Liver (tissue), 9 donors: ENCODE data around the gene TECPR1. TPM values are rescaled to one million over a fixed set of nuclear protein-coding genes. Genes with fewer than 3 reads are reported as not detected.

Experiments used
- DNase-seq: peaks from one replicate; pipeline ENCODE4 v3.0.0-alpha.2; 2017; ENCODE audit warnings: low spot score
- H3K27ac ChIP-seq, 2 donors: one replicate each; pipeline ENCODE4 v1.7.0; 2013; ENCODE audit warnings: inconsistent platforms in 2 of 2, low read length in 2 of 2, control low read depth in 1 of 2, low read depth in 1 of 2, mild to moderate bottlenecking in 1 of 2
- H3K27me3 ChIP-seq, 4 donors: one replicate each; pipeline versions ENCODE4 v1.6.1 to v1.7.0; 2013; ENCODE audit warnings: low read length in 3 of 4, inconsistent platforms in 1 of 4, mild to moderate bottlenecking in 1 of 4, moderate library complexity in 1 of 4; ENCODE audit not compliant: control insufficient read depth in 4 of 4, insufficient read depth in 4 of 4
- H3K36me3 ChIP-seq, 4 donors: one replicate each; pipeline versions ENCODE4 v1.6.1 to v1.7.0; 2013; ENCODE audit warnings: low read length in 3 of 4, mild to moderate bottlenecking in 3 of 4, low read depth in 1 of 4, moderate library complexity in 1 of 4; ENCODE audit not compliant: control insufficient read depth in 4 of 4, insufficient read depth in 3 of 4
- H3K4me1 ChIP-seq, 4 donors: one replicate each; pipeline versions ENCODE4 v1.6.1 to v1.7.0; 2013; ENCODE audit warnings: low read length in 3 of 4, mild to moderate bottlenecking in 3 of 4, moderate library complexity in 1 of 4; ENCODE audit not compliant: control insufficient read depth in 4 of 4, insufficient read depth in 4 of 4
- H3K4me3 ChIP-seq, 3 donors: one replicate each; pipeline versions ENCODE4 v1.6.1 to v1.7.0; 2013; ENCODE audit warnings: low read length in 3 of 3, control low read depth in 1 of 3, low read depth in 1 of 3, mild to moderate bottlenecking in 1 of 3
- H3K9ac ChIP-seq, 2 donors: one replicate each; pipeline ENCODE4 v1.7.0; 2013; ENCODE audit warnings: low read length in 2 of 2, mild to moderate bottlenecking in 2 of 2, moderate library complexity in 2 of 2, control low read depth in 1 of 2, low read depth in 1 of 2
- H3K9me3 ChIP-seq, 4 donors: one replicate each; pipeline versions ENCODE4 v1.6.1 to v1.7.0; 2013; ENCODE audit warnings: low read length in 3 of 4; ENCODE audit not compliant: control insufficient read depth in 4 of 4
- FOXA1 ChIP-seq: IDR thresholded peaks from 2 replicates; pipeline ENCODE4 v1.6.1; 2016; ENCODE audit warnings: antibody characterized with exemption
- FOXA2 ChIP-seq: IDR thresholded peaks from 2 replicates; pipeline ENCODE4 v1.6.1; 2016; ENCODE audit warnings: antibody characterized with exemption
- GABPA ChIP-seq, 2 donors: IDR thresholded peaks in 1 of 2; conservative IDR thresholded peaks in 1 of 2; 2 replicates each; pipeline ENCODE4 v1.6.1; 2016; ENCODE audit warnings: antibody characterized with exemption in 2 of 2, mild to moderate bottlenecking in 1 of 2, moderate library complexity in 1 of 2
- HNF4A ChIP-seq, 2 donors: conservative IDR thresholded peaks; 2 replicates each; pipeline ENCODE4 v1.6.1; 2016; ENCODE audit warnings: antibody characterized with exemption in 2 of 2, mild to moderate bottlenecking in 2 of 2
- HNF4G ChIP-seq: IDR thresholded peaks from 2 replicates; pipeline ENCODE4 v1.6.1; 2016; ENCODE audit warnings: antibody characterized with exemption
- JUND ChIP-seq, 2 donors: IDR thresholded peaks; 2 replicates each; pipeline ENCODE4 v1.6.1; 2016; ENCODE audit warnings: antibody characterized with exemption in 2 of 2
- NR2F2 ChIP-seq: IDR thresholded peaks from 2 replicates; pipeline ENCODE4 v1.6.1; 2016; ENCODE audit warnings: antibody characterized with exemption
- RAD21 ChIP-seq, 2 donors: IDR thresholded peaks; 2 replicates each; pipeline ENCODE4 v1.6.1; 2016; ENCODE audit warnings: antibody characterized with exemption in 2 of 2, mild to moderate bottlenecking in 2 of 2
- RXRA ChIP-seq, 2 donors: IDR thresholded peaks; 2 replicates each; pipeline ENCODE4 v1.6.1; 2017 to 2018; ENCODE audit warnings: antibody characterized with exemption in 2 of 2, mild to moderate bottlenecking in 1 of 2
- SP1 ChIP-seq: IDR thresholded peaks from 2 replicates; pipeline ENCODE4 v1.6.1; 2018; ENCODE audit warnings: antibody characterized with exemption, mild to moderate bottlenecking
- TAF1 ChIP-seq: conservative IDR thresholded peaks from 2 replicates; pipeline ENCODE4 v1.6.1; 2016; ENCODE audit warnings: antibody characterized with exemption, mild to moderate bottlenecking
- YY1 ChIP-seq: IDR thresholded peaks from 2 replicates; pipeline ENCODE4 v1.6.1; 2016; ENCODE audit warnings: antibody characterized with exemption, mild to moderate bottlenecking
- WGBS: extraction: QIAGEN DNeasy Blood & Tissue Kit; methylation state at CpG from one replicate; pipeline ENCODE4 v1.1.7; 2013; 5-methylcytosine and 5-hydroxymethylcytosine counted together
- polyA plus RNA-seq, 2 donors: library from polyadenylated mRNA; stranded (reverse) in 1 of 2; unstranded in 1 of 2; fragments of 200-250 nt in 1 of 2; fragments of >200 nt in 1 of 2; fragmentation: Nextera tagmentation in 1 of 2; extraction: Ambion mirVana in 1 of 2; gene quantifications; one replicate each; pipeline versions ENCODE4 v1.2.1 to v1.2.3, GENCODE V29; 2013 to 2015
- total RNA-seq, 2 donors: library from RNA; depleted of rRNA; stranded (reverse); fragments of >200 nt; gene quantifications; one replicate each; pipeline ENCODE4 v1.2.3, GENCODE V29; 2014
- TF ChIP-seq, protein P1 (sequence below): IDR thresholded peaks from 2 replicates; pipeline ENCODE4 v1.6.1; 2016; ENCODE audit warnings: antibody characterized with exemption
- TF ChIP-seq, protein P2 (sequence below): IDR thresholded peaks from 2 replicates; pipeline ENCODE4 v1.6.1; 2016; ENCODE audit warnings: antibody characterized with exemption
- TF ChIP-seq, protein P3 (sequence below): IDR thresholded peaks from 2 replicates; pipeline ENCODE4 v1.6.1; 2016; ENCODE audit warnings: antibody characterized with exemption, mild to moderate bottlenecking
- TF ChIP-seq, protein P4 (sequence below): IDR thresholded peaks from 2 replicates; pipeline ENCODE4 v1.6.1; 2016; ENCODE audit warnings: antibody characterized with exemption
- TF ChIP-seq, protein P5 (sequence below): fragments of 150-350 bp; IDR thresholded peaks from 2 replicates; pipeline ENCODE4 v1.5.1; 2017; ENCODE audit warnings: improper control_type of control experiment, low read depth, low read length; ENCODE audit not compliant: missing input control
- donor health status: healthy.
- donor health status: healthy.
- donor health status: healthy.
- donor health status: healthy.
- donor health status: healthy.

The TECPR1 gene
- total and polyA plus RNA-seq, 4 donors: 3.3 to 16.3 (median 7.8) TPM

DNA sequence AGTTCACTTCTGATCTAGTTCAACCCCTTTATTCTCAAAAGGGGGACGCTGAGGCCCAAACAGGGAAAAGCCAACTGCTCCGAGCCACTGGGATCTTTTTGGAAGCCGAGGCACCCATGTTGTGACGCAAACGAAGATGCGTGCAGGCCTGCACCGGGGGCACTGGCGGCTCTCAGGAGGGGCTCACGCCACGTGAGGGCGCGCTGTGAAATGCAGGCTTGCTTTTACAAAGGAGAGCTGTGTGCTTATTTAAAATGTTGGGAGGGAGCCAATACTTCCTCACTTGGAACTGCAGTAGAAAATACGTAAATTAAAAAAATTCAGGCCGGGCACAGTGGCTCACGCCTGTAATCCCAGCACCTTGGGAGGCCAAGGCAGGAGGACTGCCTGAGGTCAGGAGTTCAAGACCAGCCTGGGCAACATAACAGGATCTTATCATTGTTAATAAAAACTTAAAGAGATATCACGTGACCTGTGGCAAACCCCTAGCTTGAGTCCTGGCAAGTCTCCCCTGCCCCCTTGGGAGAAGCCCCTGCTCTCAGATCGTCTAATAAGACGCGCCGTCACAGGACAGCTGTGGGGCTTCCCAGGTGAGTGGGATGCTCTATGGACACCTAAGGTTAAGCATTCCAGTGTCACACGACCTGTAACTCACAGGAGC lies 45.7 kb upstream of the TECPR1 start:
- WGBS: 89% methylated on average over 21 of the region's 21 CpGs
- no peak overlapping the region for H3K27ac ChIP-seq
- H3K9ac ChIP-seq: no peak overlapping the region
- H3K4me3 ChIP-seq: no peak overlapping the region
- DNase-seq: no peak
- H3K27me3 ChIP-seq: no peaks in the 10 kb centered on the region
- TF ChIP-seq TAF1 (no peak), RXRA (IDR thresholded peaks at IDR 0.05) (no peak), FOXA1 (no peak), YY1 (no peak), NR2F2 (no peak), RAD21 (IDR thresholded peaks at IDR 0.05) (no peak), JUND (IDR thresholded peaks at IDR 0.05) (no peak)
- TF ChIP-seq, protein P1, sequence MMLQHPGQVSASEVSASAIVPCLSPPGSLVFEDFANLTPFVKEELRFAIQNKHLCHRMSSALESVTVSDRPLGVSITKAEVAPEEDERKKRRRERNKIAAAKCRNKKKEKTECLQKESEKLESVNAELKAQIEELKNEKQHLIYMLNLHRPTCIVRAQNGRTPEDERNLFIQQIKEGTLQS: no peak
- TF ChIP-seq, protein P2, sequence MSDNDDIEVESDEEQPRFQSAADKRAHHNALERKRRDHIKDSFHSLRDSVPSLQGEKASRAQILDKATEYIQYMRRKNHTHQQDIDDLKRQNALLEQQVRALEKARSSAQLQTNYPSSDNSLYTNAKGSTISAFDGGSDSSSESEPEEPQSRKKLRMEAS: no peak
- TF ChIP-seq, protein P3, sequence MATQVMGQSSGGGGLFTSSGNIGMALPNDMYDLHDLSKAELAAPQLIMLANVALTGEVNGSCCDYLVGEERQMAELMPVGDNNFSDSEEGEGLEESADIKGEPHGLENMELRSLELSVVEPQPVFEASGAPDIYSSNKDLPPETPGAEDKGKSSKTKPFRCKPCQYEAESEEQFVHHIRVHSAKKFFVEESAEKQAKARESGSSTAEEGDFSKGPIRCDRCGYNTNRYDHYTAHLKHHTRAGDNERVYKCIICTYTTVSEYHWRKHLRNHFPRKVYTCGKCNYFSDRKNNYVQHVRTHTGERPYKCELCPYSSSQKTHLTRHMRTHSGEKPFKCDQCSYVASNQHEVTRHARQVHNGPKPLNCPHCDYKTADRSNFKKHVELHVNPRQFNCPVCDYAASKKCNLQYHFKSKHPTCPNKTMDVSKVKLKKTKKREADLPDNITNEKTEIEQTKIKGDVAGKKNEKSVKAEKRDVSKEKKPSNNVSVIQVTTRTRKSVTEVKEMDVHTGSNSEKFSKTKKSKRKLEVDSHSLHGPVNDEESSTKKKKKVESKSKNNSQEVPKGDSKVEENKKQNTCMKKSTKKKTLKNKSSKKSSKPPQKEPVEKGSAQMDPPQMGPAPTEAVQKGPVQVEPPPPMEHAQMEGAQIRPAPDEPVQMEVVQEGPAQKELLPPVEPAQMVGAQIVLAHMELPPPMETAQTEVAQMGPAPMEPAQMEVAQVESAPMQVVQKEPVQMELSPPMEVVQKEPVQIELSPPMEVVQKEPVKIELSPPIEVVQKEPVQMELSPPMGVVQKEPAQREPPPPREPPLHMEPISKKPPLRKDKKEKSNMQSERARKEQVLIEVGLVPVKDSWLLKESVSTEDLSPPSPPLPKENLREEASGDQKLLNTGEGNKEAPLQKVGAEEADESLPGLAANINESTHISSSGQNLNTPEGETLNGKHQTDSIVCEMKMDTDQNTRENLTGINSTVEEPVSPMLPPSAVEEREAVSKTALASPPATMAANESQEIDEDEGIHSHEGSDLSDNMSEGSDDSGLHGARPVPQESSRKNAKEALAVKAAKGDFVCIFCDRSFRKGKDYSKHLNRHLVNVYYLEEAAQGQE: no peak
- TF ChIP-seq, protein P4, sequence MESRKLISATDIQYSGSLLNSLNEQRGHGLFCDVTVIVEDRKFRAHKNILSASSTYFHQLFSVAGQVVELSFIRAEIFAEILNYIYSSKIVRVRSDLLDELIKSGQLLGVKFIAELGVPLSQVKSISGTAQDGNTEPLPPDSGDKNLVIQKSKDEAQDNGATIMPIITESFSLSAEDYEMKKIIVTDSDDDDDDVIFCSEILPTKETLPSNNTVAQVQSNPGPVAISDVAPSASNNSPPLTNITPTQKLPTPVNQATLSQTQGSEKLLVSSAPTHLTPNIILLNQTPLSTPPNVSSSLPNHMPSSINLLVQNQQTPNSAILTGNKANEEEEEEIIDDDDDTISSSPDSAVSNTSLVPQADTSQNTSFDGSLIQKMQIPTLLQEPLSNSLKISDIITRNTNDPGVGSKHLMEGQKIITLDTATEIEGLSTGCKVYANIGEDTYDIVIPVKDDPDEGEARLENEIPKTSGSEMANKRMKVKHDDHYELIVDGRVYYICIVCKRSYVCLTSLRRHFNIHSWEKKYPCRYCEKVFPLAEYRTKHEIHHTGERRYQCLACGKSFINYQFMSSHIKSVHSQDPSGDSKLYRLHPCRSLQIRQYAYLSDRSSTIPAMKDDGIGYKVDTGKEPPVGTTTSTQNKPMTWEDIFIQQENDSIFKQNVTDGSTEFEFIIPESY: no peak
- TF ChIP-seq, protein P5, sequence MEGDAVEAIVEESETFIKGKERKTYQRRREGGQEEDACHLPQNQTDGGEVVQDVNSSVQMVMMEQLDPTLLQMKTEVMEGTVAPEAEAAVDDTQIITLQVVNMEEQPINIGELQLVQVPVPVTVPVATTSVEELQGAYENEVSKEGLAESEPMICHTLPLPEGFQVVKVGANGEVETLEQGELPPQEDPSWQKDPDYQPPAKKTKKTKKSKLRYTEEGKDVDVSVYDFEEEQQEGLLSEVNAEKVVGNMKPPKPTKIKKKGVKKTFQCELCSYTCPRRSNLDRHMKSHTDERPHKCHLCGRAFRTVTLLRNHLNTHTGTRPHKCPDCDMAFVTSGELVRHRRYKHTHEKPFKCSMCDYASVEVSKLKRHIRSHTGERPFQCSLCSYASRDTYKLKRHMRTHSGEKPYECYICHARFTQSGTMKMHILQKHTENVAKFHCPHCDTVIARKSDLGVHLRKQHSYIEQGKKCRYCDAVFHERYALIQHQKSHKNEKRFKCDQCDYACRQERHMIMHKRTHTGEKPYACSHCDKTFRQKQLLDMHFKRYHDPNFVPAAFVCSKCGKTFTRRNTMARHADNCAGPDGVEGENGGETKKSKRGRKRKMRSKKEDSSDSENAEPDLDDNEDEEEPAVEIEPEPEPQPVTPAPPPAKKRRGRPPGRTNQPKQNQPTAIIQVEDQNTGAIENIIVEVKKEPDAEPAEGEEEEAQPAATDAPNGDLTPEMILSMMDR: no peak
- H3K36me3 ChIP-seq: peaks cover 4 to 10% (median 5%) of the 10 kb centered on the region in 4 donors
- peaks cover 5 to 24% (median 16%) of the 10 kb centered on the region in 4 donors for H3K4me1 ChIP-seq
- no peaks in the 10 kb centered on the region for H3K9me3 ChIP-seq

DNA sequence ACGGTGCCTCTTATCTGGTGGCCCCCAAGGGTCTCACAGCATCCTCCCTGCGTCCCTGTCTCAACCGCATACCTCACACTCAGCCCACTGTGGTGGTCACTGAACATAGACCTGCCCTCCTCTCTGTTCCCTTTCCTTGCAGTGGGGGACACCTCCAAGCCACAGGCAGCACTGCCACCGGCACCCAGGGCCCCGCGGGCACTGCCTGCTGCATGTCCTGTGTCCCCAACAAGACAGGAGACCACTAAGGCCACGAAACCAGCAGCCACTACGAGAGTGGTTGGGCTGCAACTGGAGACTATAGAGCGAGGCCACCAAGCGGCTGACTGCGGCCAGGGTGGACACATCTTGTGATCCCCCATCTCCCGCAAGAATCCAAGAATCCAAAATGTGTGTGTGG lies 44.8 kb upstream of the TECPR1 start:
- no peaks in the 10 kb centered on the region for H3K27me3 ChIP-seq
- H3K9ac ChIP-seq: no peak overlapping the region
- 80% methylated on average over 12 of the region's 12 CpGs for WGBS
- DNase-seq: no peak
- H3K36me3 ChIP-seq: peaks cover 4 to 12% (median 9%) of the 10 kb centered on the region in 4 donors
- TF ChIP-seq, protein P3: no peak
- TF ChIP-seq HNF4G (no peak), FOXA2 (no peak), FOXA1 (no peak), HNF4A (conservative IDR thresholded peaks at IDR 0.05) (no peak), GABPA (IDR thresholded peaks at IDR 0.05 in 1 of 2, conservative IDR thresholded peaks at IDR 0.05 in 1 of 2) (no peak), SP1 (no peak), TAF1 (no peak), YY1 (no peak)
- TF ChIP-seq, protein P5: no peak
- no peak overlapping the region for H3K27ac ChIP-seq
- H3K9me3 ChIP-seq: no peaks in the 10 kb centered on the region
- peaks cover 5 to 20% (median 14%) of the 10 kb centered on the region in 4 donors for H3K4me1 ChIP-seq
- H3K4me3 ChIP-seq: no peak overlapping the region
